IMR-90 (cell line): ENCODE measurements around the gene TRIP11. TPM values are rescaled to one million over a fixed set of nuclear protein-coding genes. Genes with fewer than 3 reads are reported as not detected.

Source experiments
- ATAC-seq: fragments of 200-7000 bp; cut with Tn5 transposase; 2 replicates; pipeline ENCODE4 v1.9.1; 2020; ENCODE audit warnings: low read depth, mild to moderate bottlenecking, moderate library complexity
- BruUV-seq: library from RNA; stranded (reverse); fragments of 400-500 nt; replicated peaks from 2 replicates; lab custom pipeline; 2021; lab: Mats Ljungman, UMichigan
- CTCF ChIA-PET: fragments of 300-600 bp; formaldehyde crosslinking; extraction: SDS; loops from one replicate; lab custom pipeline; 2021; ENCODE audit warnings: antibody characterized with exemption; lab: Yijun Ruan, JAX
- POLR2A ChIA-PET: fragments of 300-600 bp; sonication (Branson Sonifier 250); formaldehyde crosslinking; loops from one replicate; lab custom pipeline; 2022; ENCODE audit warnings: antibody characterized with exemption; ENCODE audit not compliant: unreplicated experiment; lab: Charles Lee
- DNase-seq: peaks from one replicate; pipeline ENCODE4 v3.0.0; 2013
- H2AFZ ChIP-seq: replicated peaks from 2 replicates; pipeline ENCODE3; 2013; ENCODE audit warnings: low read length, mild to moderate bottlenecking; ENCODE audit not compliant: poor library complexity
- H2AK5ac ChIP-seq: 2 replicates; pipeline ENCODE4 v1.6.1; 2013; ENCODE audit warnings: low read depth, low read length, inconsistent platforms
- H2AK9ac ChIP-seq: replicated peaks from 2 replicates; pipeline ENCODE3; 2013; ENCODE audit warnings: mild to moderate bottlenecking, low read depth, low read length, moderate library complexity; ENCODE audit not compliant: poor library complexity
- H2BK120ac ChIP-seq: 2 replicates; pipeline ENCODE4 v1.6.1; 2013; ENCODE audit warnings: low read depth, low read length, inconsistent platforms
- H2BK15ac ChIP-seq: 3 replicates; pipeline ENCODE4 v1.6.1; 2013; ENCODE audit warnings: low read depth, low read length, inconsistent platforms
- H2BK20ac ChIP-seq: 2 replicates; pipeline ENCODE4 v1.6.1; 2013; ENCODE audit warnings: low read depth, mild to moderate bottlenecking, inconsistent platforms, low read length, moderate library complexity
- H2BK5ac ChIP-seq: 2 replicates; pipeline ENCODE4 v1.6.1; 2013; ENCODE audit warnings: mild to moderate bottlenecking, low read depth, low read length, inconsistent platforms; ENCODE audit not compliant: poor library complexity, severe bottlenecking
- H3K14ac ChIP-seq: replicated peaks from 2 replicates; pipeline ENCODE4 v1.6.1; 2013; ENCODE audit warnings: low read depth, low read length, inconsistent platforms
- H3K18ac ChIP-seq: 2 replicates; pipeline ENCODE4 v1.6.1; 2013; ENCODE audit warnings: low read depth, low read length, control low read depth
- H3K23ac ChIP-seq: 2 replicates; pipeline ENCODE4 v1.6.1; 2013; ENCODE audit warnings: low read depth, low read length, inconsistent platforms
- H3K27ac ChIP-seq: 2 replicates; pipeline ENCODE4 v1.5.1; 2013; ENCODE audit warnings: mild to moderate bottlenecking, control low read depth, low read length; ENCODE audit not compliant: insufficient read depth
- H3K27me3 ChIP-seq: 2 replicates; pipeline ENCODE4 v1.6.1; 2013; ENCODE audit warnings: low read length; ENCODE audit not compliant: control insufficient read depth, insufficient read depth
- H3K36me3 ChIP-seq: 2 replicates; pipeline ENCODE4 v1.6.1; 2013; ENCODE audit warnings: low read length, mixed read lengths; ENCODE audit not compliant: control insufficient read depth, insufficient read depth
- H3K4ac ChIP-seq: 2 replicates; pipeline ENCODE4 v1.6.1; 2013; ENCODE audit warnings: low read depth, low read length, inconsistent platforms
- H3K4me1 ChIP-seq: 2 replicates; pipeline ENCODE4 v1.6.1; 2013; ENCODE audit warnings: low read length, mixed read lengths; ENCODE audit not compliant: control insufficient read depth, insufficient read depth
- H3K4me2 ChIP-seq: 2 replicates; pipeline ENCODE4 v1.6.1; 2013; ENCODE audit warnings: low read depth, mild to moderate bottlenecking, control low read depth, low read length, moderate library complexity
- H3K4me3 ChIP-seq: 2 replicates; pipeline ENCODE4 v1.5.1; 2013; ENCODE audit warnings: low read depth, mild to moderate bottlenecking, control low read depth, low read length, moderate library complexity; ENCODE audit not compliant: insufficient read depth
- H3K56ac ChIP-seq: 2 replicates; pipeline ENCODE4 v1.6.1; 2013; ENCODE audit warnings: low read length, inconsistent platforms; ENCODE audit not compliant: insufficient read depth; ENCODE audit errors: extremely low read depth
- H3K79me1 ChIP-seq, 2 experiments: 2 replicates each; pipeline ENCODE4 v1.6.1; 2013; ENCODE audit warnings: low read length in 2 of 2, inconsistent platforms in 1 of 2, low read depth in 1 of 2
- H3K9ac ChIP-seq: 2 replicates; pipeline ENCODE4 v1.6.1; 2013; ENCODE audit warnings: low read depth, low read length, control low read depth
- H3K9me1 ChIP-seq: 2 replicates; pipeline ENCODE4 v1.6.1; 2013; ENCODE audit warnings: low read length, inconsistent platforms; ENCODE audit not compliant: insufficient read depth
- H3K9me3 ChIP-seq: 2 replicates; pipeline ENCODE4 v1.6.1; 2013; ENCODE audit warnings: low read length; ENCODE audit not compliant: control insufficient read depth, insufficient read depth
- H4K20me1 ChIP-seq: 2 replicates; pipeline ENCODE4 v1.6.1; 2013; ENCODE audit warnings: low read length, inconsistent platforms; ENCODE audit not compliant: insufficient read depth
- H4K5ac ChIP-seq: 2 replicates; pipeline ENCODE4 v1.6.1; 2013; ENCODE audit warnings: mild to moderate bottlenecking, low read depth, low read length, control low read depth
- H4K8ac ChIP-seq, 2 experiments: 2 replicates each; pipeline ENCODE4 v1.6.1; 2013; ENCODE audit warnings: low read depth in 2 of 2, low read length in 2 of 2, control low read depth in 1 of 2, inconsistent platforms in 1 of 2
- H4K91ac ChIP-seq: 2 replicates; pipeline ENCODE4 v1.6.1; 2013; ENCODE audit warnings: low read depth, low read length, inconsistent platforms; ENCODE audit not compliant: insufficient read depth
- CHD1 ChIP-seq: IDR thresholded peaks from 2 replicates; pipeline ENCODE4 v1.6.1; 2012; ENCODE audit warnings: low read depth, low read length, improper control_type of control experiment
- NFE2L2 ChIP-seq: fragments of 150-350 bp; IDR thresholded peaks from 2 replicates; pipeline ENCODE4 v1.6.1; 2016; ENCODE audit warnings: low read depth, mild to moderate bottlenecking, low read length
- WGBS, 2 experiments: methylation state at CpG; one replicate each; pipeline versions ENCODE4 v1.1.5 to v1.1.7; 2013; ENCODE audit warnings: missing lambda C conversion rate in 2 of 2; ENCODE audit not compliant: insufficient read length in 1 of 2; ENCODE audit errors: extremely low coverage in 2 of 2; 5-methylcytosine and 5-hydroxymethylcytosine counted together
- dilution Hi-C: fragments of 300-500 bp; cut with HindIII; formaldehyde crosslinking; loops from one replicate; pipeline ENCODE4 v1.14.3; 2018; ENCODE audit warnings: low sequenced_read_pairs; ENCODE audit not compliant: unreplicated experiment
- in situ Hi-C: fragments of 300-500 bp; cut with MboI; formaldehyde crosslinking; loops from 3 replicates; pipeline ENCODE4 v1.14.3; 2019; ENCODE audit warnings: low sequenced_read_pairs, inconsistent platforms, mixed read lengths
- intact Hi-C: fragments of 100-400 bp; cut with micrococcal nuclease; formaldehyde crosslinking; loops from 2 replicates; pipeline ENCODE4 v1.10.0; 2022
- polyA plus RNA-seq, 3 experiments: library from polyadenylated mRNA; depleted of rRNA; stranded (reverse); fragments of >200 nt; gene quantifications; 2 replicates each; pipeline ENCODE4 v1.2.3, GENCODE V29; 2012; ENCODE audit warnings: low replicate concordance in 1 of 3
- total RNA-seq: library from RNA; depleted of rRNA; stranded (reverse); fragments of >200 nt; gene quantifications from 2 replicates; pipeline ENCODE4 v1.2.3, GENCODE V29; 2012

TRIP11 gene
- total and polyA plus RNA-seq, 2 of the 4 experiments (the other 2 are of a cell fraction) = 6.8 to 83.5 TPM

DNA sequence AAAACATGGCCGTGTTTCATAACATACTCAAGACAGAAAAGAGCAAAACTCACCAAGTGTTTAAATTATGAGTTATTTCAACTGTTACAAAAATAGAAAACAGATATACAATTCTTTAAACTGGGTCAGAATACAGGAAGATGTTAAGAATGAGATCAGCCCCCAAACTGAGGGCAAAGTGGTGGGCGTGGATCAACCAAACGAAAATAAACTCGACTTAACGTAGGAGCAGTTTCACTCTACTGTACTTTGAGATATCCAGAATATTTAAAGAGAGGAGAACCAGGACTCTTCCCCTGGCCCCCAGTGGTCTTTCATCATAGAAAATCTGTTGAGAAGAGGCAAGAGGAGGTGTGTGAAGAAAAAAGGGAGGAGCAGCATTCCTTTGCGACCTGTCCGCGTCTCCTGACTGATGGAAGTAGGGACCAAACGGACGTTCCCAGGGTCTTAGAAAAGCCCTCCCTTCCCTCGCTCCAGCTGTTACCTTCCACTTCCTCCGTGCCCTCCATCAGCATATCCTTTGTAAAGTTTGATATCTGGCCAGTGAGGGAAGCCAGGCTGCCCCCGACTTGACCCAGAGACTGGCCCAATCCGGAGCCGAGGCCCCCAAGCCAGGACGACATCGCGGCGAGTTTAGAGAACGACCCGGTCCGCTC, 668 bp downstream of the TRIP11 start:
- ChIA-PET POLR2A (no interaction called here), CTCF (no interaction called here)
- peak overlapping the region; percentile 81 for H3K18ac ChIP-seq
- H3K27ac ChIP-seq = peak overlapping the region; percentile 92
- BruUV-seq = no TSS peak
- peak overlapping the region; percentile 98 for H3K56ac ChIP-seq
- H3K9ac ChIP-seq = peak overlapping the region; percentile 95
- peak overlapping the region; percentile 74 for H2BK5ac ChIP-seq
- H3K4me1 ChIP-seq = peaks cover 7% of the 10 kb centered on the region
- peak overlapping the region; percentile 97 for H3K14ac ChIP-seq
- H3K4me3 ChIP-seq = peak overlapping the region; percentile 72
- H2AK9ac ChIP-seq = peak overlapping the region; percentile 95
- H3K79me1 ChIP-seq = peaks cover 10 to 53% of the 10 kb centered on the region in 2 experiments; a peak in 3 of 4 replicates
- peak overlapping the region; percentile 80 for H3K23ac ChIP-seq
- peak overlapping the region; percentile 99 for H2AFZ ChIP-seq
- H2BK15ac ChIP-seq = no peak overlapping the region
- no peaks in the 10 kb centered on the region for H3K27me3 ChIP-seq
- H3K36me3 ChIP-seq = peaks cover 2% of the 10 kb centered on the region; the same call in 1 of the 2 replicates
- in situ Hi-C loops = no loop called here
- peaks cover 6% of the 10 kb centered on the region for H3K9me1 ChIP-seq
- H3K4ac ChIP-seq = peak overlapping the region; percentile 87
- peaks cover 26% of the 10 kb centered on the region for H4K20me1 ChIP-seq
- peak overlapping the region; percentile 99 for H3K4me2 ChIP-seq
- H2AK5ac ChIP-seq = peak overlapping the region; percentile 74
- peak; percentile 70 for DNase-seq
- no peak overlapping the region for H2BK20ac ChIP-seq
- H4K8ac ChIP-seq = peak overlapping the region; percentile 88 to 98
- H2BK120ac ChIP-seq = peak overlapping the region; percentile 33
- WGBS, 2 experiments = 0% methylated on average over 10 of the region's 22 CpGs; no CpG with 5 or more reads in 1 of the 2 experiments
- dilution Hi-C loops = no loop called here
- intact Hi-C loops = no loop called here
- ATAC-seq = peak; percentile 54
- TF ChIP-seq CHD1 (0 out of 2 replicates have a peak, but pooled peaks have one; percentile 19), NFE2L2 (no peak)
- peak overlapping the region; percentile 87 for H4K91ac ChIP-seq
- no peaks in the 10 kb centered on the region for H3K9me3 ChIP-seq
- peak overlapping the region; percentile 86 for H4K5ac ChIP-seq
